SK-N-MC (cell line): ENCODE results near the gene MPC1L.

ENCODE experiments used
- EZH2 ChIP-seq: fragments of 200-600 bp; sonication (generic); IDR thresholded peaks from one replicate; pipeline ENCODE4 v1.6.1; 2017; ENCODE audit warnings: antibody characterized with exemption
- POLR2AphosphoS5 ChIP-seq: IDR thresholded peaks from 2 replicates; pipeline ENCODE4 v1.6.1; 2012; ENCODE audit warnings: mild to moderate bottlenecking, low read depth, low read length, borderline replicate concordance

DNA sequence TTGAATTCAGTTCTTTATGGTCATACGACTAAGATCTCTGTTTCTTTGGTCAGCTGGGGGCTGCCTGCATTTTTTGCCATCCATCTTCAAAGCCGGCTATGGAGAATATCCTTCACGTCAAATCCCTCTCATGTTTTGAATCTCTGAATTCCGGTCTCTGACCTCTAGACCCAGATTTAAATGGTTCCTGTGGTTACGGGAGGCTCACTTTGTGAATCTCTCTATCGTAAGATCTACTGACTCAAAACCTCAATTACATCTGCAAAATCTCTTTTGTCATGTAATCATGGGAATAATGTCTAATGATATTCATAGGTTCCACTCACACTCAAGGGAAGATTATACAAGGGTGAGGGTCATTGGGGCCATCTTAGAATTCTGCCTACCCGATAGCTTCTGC lies 5.7 kb upstream of the MPC1L start:
- no peak for TF ChIP-seq EZH2
- TF ChIP-seq POLR2AphosphoS5, result no peak
